Choroid plexus epithelial cell (primary cell): ENCODE results near the gene LRP11.

Experiments
- DNase-seq: peaks from one replicate; pipeline ENCODE4 v3.0.0-alpha.2; 2010; ENCODE audit warnings: low read depth
- H3K4me3 ChIP-seq: 2 replicates; pipeline ENCODE4 v1.5.1; 2011; ENCODE audit warnings: low read depth, mild to moderate bottlenecking, control low read depth, low read length, moderate library complexity
- TF ChIP-seq, protein P1 (sequence below): conservative IDR thresholded peaks from 2 replicates; pipeline ENCODE4 v1.5.1; 2011; ENCODE audit warnings: low read depth, mild to moderate bottlenecking, control low read depth, inconsistent platforms, low read length, moderate library complexity

LRP11 gene

DNA sequence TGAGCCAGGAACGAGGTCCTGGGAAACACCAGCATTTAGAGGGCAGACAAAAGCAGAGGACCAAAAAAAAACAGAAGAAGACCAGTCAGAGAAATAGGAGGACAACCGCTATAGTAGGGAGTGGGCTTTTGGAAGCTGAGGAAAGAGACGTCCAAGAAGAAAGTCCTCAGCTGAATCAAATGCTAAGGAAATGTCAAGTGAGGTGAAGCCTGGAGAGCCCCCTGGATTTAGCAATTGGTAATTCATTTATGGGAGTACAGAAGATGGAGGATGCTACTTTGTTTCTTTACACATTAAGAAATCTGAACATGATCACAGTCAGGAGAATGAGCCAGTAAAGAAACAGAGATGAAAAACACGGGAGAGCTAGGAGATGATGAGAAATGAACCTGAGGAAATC is 41.1 kb downstream of the LRP11 start:
- peak; percentile 14 for DNase-seq
- no peak overlapping the region for H3K4me3 ChIP-seq
- TF ChIP-seq, protein P1, sequence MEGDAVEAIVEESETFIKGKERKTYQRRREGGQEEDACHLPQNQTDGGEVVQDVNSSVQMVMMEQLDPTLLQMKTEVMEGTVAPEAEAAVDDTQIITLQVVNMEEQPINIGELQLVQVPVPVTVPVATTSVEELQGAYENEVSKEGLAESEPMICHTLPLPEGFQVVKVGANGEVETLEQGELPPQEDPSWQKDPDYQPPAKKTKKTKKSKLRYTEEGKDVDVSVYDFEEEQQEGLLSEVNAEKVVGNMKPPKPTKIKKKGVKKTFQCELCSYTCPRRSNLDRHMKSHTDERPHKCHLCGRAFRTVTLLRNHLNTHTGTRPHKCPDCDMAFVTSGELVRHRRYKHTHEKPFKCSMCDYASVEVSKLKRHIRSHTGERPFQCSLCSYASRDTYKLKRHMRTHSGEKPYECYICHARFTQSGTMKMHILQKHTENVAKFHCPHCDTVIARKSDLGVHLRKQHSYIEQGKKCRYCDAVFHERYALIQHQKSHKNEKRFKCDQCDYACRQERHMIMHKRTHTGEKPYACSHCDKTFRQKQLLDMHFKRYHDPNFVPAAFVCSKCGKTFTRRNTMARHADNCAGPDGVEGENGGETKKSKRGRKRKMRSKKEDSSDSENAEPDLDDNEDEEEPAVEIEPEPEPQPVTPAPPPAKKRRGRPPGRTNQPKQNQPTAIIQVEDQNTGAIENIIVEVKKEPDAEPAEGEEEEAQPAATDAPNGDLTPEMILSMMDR = peak; percentile 33

DNA sequence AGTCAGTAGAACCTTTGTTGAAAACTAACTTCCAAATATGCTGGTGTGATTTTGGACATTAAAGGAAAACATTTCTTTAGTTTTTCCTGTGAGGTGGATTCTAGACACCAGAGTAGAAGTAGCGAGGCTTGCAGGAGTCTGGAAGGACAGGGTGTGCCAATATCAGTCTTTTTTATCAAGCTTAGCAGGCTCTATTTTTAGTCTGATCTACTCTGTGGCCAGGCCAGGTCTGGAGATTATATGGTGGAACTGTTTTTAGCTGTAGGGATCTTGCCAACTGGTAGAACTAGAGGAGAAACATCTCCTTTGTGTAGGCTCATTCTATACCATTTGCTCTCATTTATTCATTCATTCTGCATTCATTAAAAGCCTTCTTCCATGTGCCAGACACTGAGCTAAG is 42.7 kb downstream of the LRP11 start:
- no peak for DNase-seq
- no peak overlapping the region for H3K4me3 ChIP-seq
- TF ChIP-seq, protein P1 = no peak

DNA sequence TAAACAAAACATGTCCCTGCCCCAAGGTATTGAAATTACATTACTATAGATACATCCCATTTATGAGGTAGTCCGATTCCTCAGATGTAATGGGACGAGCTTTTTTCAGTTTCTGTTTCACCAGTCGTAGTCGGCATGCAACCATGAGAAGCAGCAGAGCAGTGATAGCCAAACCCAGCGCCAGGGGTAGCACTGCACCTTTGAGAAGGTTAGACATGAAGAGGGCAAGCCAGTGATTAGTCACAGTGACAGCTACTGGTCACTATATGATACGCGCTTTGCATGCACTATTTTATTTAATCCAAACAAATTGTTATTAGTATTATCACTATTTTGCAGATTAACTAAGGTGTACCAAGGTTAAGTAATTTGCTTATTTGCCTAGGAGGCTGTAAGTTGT is 43.7 kb downstream of the LRP11 start:
- no peak for DNase-seq
- H3K4me3 ChIP-seq = no peak overlapping the region
- TF ChIP-seq, protein P1 = no peak

DNA sequence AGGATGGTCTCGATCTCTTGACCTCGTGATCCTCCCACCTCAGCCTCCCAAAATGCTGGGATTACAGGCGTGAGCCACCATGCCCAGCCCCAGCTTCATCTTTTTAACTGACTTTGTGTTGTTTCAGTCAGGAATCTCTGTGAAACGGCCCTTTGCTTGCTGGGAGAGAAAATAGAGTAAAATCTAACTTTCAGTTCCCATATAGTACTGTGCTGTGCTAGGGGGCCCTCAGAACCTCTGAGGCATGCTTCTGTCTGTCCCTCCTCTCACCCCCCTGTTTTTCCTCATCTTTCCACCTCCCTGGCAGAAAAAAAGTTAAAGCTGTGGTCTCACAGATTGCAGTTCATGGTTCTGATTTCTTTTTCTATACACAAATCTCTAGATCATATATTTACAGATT is 48.4 kb downstream of the LRP11 start:
- TF ChIP-seq, protein P1 = no peak
- DNase-seq = no peak

DNA sequence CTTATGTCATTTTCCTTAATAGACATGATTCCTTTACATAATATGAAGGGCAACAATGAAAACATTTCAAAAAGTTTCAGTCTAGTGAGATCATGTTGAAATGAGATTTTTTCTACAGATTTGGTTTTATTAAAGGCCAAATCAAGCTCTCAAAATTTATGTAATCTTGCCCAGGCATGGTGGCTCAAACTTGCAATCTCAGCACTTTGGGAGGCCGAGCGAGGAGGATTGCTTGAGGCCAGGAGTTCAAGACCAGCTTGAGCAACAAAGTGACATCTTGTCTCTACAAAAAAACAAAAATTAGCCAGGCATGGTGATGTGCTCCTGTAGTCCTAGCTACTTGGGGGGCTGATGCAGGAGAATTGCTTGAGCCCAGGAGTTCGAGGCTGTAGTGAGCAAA is 50.8 kb downstream of the LRP11 start:
- TF ChIP-seq, protein P1 = no peak
- H3K4me3 ChIP-seq = no peak overlapping the region
- no peak for DNase-seq

More for the DNA sequence above, 48.4 kb downstream of the LRP11 start:
- H3K4me3 ChIP-seq = no peak overlapping the region

DNA sequence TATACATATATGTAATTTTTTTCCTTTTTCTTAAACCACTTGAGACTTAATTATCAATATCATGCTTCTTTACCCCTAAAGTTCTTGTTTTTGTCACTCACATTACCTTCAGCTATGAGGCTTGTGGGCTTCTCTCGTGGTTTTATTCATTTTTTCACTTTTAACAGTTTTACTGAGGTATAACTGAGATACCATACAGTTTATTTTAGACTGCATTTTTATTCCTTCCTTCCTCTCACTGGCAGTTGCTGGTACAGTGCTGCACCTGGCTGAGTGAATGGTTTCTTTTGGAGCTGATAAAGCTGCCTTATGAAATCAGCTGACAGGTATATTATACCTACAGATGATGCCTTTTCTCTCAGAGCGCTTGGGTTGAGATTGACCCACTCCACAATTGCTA is 54.4 kb downstream of the LRP11 start:
- no peak overlapping the region for H3K4me3 ChIP-seq
- TF ChIP-seq, protein P1 = no peak
- no peak for DNase-seq

DNA sequence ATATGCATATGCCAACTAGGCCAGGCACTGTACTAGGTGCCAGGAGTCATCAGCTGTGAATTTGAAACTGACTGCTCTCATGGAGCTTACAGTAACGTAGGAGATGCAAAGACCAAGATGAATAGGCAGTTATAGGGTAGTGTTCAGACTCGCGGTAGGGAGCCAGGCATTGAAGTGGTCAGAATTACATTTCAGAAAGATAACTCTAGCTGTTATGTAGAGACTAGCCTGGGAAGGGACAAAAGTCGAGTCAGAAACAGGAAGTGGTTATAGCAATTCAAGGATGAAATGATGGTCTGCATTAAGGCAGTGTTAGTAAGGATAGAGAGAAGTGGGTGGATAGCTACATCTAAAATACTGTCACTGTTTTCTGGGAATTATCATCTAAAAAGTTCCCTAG is 58.0 kb downstream of the LRP11 start:
- H3K4me3 ChIP-seq = no peak overlapping the region
- DNase-seq = no peak
- TF ChIP-seq, protein P1 = no peak
